ENCODE measurements around the gene NHLRC2. TPM values are rescaled to one million over a fixed set of nuclear protein-coding genes. Genes with fewer than 3 reads are reported as not detected.

The NHLRC2 gene
- total RNA-seq, 1 experiment from 2014 or later = 56.3 TPM

DNA sequence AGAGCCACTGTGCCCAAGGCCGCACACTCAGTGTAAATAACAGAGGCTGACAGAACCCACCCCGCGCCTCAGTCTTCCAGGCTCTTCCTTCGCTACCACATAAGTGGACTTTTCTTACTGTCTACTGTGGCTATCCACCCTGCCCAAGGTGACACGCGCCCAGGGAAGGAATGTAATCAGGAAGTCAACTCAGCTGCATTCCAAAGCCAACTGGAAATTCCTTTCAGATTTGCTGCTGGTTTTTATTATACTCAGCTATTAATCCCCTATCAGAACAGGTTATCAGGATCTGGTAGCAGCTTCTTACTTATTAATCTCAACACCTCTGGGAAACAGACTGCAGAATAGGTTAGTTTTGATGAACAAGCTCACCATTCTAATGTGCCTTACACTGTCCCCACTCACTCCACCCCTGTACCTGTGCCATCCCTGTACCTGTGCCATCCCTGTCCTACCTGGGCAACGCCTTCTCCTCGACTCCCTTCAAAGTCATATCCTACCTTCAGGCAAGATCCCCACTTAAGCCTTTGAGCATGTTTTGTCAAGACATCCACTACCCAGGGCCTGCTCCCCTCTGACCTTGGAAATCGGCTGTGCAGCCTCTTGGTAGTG lies 90.7 kb downstream of the NHLRC2 start:
- no peaks in the 10 kb centered on the region for H4K20me1 ChIP-seq (ENCODE audit: insufficient read depth)
- DNase-seq (ENCODE audit: low read depth, low spot score) = peak; percentile 59
- peak overlapping the region; percentile 27 for H2AFZ ChIP-seq (ENCODE audit: low read depth, low read length, poor library complexity, severe bottlenecking)
- ChIA-PET POLR2A (interaction anchor here (0.5 to 1.0 kb wide), 2 partner anchors 9 to 256 kb away, joined by 3 to 4 read pairs; no protein-coding TSS in a partner anchor), CTCF (interaction anchor here (1.6 kb wide), 1 partner anchor 9 kb away, joined by 6 read pairs; no protein-coding TSS in a partner anchor), RAD21 (ENCODE audit: low non-redundant PET in 1 of 2, low total read pairs in 2 of 2, uncharacterized antibody in 2 of 2, unreplicated experiment in 2 of 2) (no interaction called here)
- no peaks in the 10 kb centered on the region for H3K27me3 ChIP-seq (ENCODE audit: insufficient read depth, low read length)
- H3K9me3 ChIP-seq (ENCODE audit: control insufficient read depth in 1 of 2, insufficient read depth in 1 of 2, low read depth in 1 of 2, low read length in 2 of 2) = no peaks in the 10 kb centered on the region
- H3K4me2 ChIP-seq (ENCODE audit: low read length) = peak overlapping the region; percentile 54
- H3K9me2 ChIP-seq (ENCODE audit: insufficient read depth) = no peaks in the 10 kb centered on the region
- H3K27ac ChIP-seq (ENCODE audit: low read depth, low read length) = peak overlapping the region; percentile 28; the same call in 1 of the 2 replicates
- peak; percentile 82 for ATAC-seq
- peak overlapping the region in 1 of 2 experiments; percentile 10; a peak in 2 of 4 replicates for H3K4me3 ChIP-seq (replicated peaks in 1 of 2; ENCODE audit: low read depth in 1 of 2, low read length in 2 of 2)
- H3K9ac ChIP-seq (ENCODE audit: low read length) = peak overlapping the region; percentile 18
- H3K79me2 ChIP-seq (ENCODE audit: insufficient read depth, low read length) = no peaks in the 10 kb centered on the region
- intact Hi-C loops (cut with micrococcal nuclease) = no loop called here
- H3K4me1 ChIP-seq (ENCODE audit: control insufficient read depth in 1 of 2, insufficient read depth in 2 of 2, low read length in 2 of 2) = peaks cover 27 to 39% of the 10 kb centered on the region in 2 experiments
- H3K36me3 ChIP-seq (ENCODE audit: control insufficient read depth in 1 of 2, insufficient read depth in 2 of 2, low read length in 2 of 2) = no peaks in the 10 kb centered on the region
- no TSS peak for BruUV-seq (replicated peaks)
- TF ChIP-seq TCF7L2 (IDR thresholded peaks at IDR 0.05; ENCODE audit: borderline replicate concordance, extremely low read depth, insufficient read depth, insufficient read length) = no peak
- TF ChIP-seq, protein P1, sequence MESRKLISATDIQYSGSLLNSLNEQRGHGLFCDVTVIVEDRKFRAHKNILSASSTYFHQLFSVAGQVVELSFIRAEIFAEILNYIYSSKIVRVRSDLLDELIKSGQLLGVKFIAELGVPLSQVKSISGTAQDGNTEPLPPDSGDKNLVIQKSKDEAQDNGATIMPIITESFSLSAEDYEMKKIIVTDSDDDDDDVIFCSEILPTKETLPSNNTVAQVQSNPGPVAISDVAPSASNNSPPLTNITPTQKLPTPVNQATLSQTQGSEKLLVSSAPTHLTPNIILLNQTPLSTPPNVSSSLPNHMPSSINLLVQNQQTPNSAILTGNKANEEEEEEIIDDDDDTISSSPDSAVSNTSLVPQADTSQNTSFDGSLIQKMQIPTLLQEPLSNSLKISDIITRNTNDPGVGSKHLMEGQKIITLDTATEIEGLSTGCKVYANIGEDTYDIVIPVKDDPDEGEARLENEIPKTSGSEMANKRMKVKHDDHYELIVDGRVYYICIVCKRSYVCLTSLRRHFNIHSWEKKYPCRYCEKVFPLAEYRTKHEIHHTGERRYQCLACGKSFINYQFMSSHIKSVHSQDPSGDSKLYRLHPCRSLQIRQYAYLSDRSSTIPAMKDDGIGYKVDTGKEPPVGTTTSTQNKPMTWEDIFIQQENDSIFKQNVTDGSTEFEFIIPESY (IDR thresholded peaks at IDR 0.05; ENCODE audit: extremely low read depth, insufficient replicate concordance, low read length) = no peak
- TF ChIP-seq, protein P2, sequence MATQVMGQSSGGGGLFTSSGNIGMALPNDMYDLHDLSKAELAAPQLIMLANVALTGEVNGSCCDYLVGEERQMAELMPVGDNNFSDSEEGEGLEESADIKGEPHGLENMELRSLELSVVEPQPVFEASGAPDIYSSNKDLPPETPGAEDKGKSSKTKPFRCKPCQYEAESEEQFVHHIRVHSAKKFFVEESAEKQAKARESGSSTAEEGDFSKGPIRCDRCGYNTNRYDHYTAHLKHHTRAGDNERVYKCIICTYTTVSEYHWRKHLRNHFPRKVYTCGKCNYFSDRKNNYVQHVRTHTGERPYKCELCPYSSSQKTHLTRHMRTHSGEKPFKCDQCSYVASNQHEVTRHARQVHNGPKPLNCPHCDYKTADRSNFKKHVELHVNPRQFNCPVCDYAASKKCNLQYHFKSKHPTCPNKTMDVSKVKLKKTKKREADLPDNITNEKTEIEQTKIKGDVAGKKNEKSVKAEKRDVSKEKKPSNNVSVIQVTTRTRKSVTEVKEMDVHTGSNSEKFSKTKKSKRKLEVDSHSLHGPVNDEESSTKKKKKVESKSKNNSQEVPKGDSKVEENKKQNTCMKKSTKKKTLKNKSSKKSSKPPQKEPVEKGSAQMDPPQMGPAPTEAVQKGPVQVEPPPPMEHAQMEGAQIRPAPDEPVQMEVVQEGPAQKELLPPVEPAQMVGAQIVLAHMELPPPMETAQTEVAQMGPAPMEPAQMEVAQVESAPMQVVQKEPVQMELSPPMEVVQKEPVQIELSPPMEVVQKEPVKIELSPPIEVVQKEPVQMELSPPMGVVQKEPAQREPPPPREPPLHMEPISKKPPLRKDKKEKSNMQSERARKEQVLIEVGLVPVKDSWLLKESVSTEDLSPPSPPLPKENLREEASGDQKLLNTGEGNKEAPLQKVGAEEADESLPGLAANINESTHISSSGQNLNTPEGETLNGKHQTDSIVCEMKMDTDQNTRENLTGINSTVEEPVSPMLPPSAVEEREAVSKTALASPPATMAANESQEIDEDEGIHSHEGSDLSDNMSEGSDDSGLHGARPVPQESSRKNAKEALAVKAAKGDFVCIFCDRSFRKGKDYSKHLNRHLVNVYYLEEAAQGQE (IDR thresholded peaks at IDR 0.05; ENCODE audit: low read depth) = no peak
- no peak for TF ChIP-seq EZH2 (IDR thresholded peaks at IDR 0.05)
- TF ChIP-seq CEBPB (IDR thresholded peaks at IDR 0.05; ENCODE audit: low read depth) = no peak
- TF ChIP-seq JUND (IDR thresholded peaks at IDR 0.05) = peak; percentile 71
- TF ChIP-seq, protein P3, sequence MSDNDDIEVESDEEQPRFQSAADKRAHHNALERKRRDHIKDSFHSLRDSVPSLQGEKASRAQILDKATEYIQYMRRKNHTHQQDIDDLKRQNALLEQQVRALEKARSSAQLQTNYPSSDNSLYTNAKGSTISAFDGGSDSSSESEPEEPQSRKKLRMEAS (IDR thresholded peaks at IDR 0.05) = peak; percentile 36; the same call in 1 of the 2 replicates
- TF ChIP-seq, protein P4, sequence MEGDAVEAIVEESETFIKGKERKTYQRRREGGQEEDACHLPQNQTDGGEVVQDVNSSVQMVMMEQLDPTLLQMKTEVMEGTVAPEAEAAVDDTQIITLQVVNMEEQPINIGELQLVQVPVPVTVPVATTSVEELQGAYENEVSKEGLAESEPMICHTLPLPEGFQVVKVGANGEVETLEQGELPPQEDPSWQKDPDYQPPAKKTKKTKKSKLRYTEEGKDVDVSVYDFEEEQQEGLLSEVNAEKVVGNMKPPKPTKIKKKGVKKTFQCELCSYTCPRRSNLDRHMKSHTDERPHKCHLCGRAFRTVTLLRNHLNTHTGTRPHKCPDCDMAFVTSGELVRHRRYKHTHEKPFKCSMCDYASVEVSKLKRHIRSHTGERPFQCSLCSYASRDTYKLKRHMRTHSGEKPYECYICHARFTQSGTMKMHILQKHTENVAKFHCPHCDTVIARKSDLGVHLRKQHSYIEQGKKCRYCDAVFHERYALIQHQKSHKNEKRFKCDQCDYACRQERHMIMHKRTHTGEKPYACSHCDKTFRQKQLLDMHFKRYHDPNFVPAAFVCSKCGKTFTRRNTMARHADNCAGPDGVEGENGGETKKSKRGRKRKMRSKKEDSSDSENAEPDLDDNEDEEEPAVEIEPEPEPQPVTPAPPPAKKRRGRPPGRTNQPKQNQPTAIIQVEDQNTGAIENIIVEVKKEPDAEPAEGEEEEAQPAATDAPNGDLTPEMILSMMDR (IDR thresholded peaks at IDR 0.05 in 2 of 3, conservative IDR thresholded peaks at IDR 0.05 in 1 of 3; ENCODE audit: borderline replicate concordance in 1 of 3, insufficient read depth in 1 of 3, low read depth in 2 of 3, low read length in 2 of 3) = no peak
- no peak for TF ChIP-seq YY1 (IDR thresholded peaks at IDR 0.05; ENCODE audit: extremely low read depth, insufficient replicate concordance, low read depth, low read length)
- TF ChIP-seq ZFX (IDR thresholded peaks at IDR 0.05) = no peak
- TF ChIP-seq ZNF274 (IDR thresholded peaks at IDR 0.05; ENCODE audit: low read depth, low read length) = no peak
- TF ChIP-seq ELF1 (IDR thresholded peaks at IDR 0.05; ENCODE audit: borderline replicate concordance, low read depth) = peak; percentile 59
- TF ChIP-seq SIN3A (IDR thresholded peaks at IDR 0.05; ENCODE audit: low read depth) = no peak; the same call in 1 of the 2 replicates
- TF ChIP-seq, protein P5, sequence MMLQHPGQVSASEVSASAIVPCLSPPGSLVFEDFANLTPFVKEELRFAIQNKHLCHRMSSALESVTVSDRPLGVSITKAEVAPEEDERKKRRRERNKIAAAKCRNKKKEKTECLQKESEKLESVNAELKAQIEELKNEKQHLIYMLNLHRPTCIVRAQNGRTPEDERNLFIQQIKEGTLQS (IDR thresholded peaks at IDR 0.05) = no peak
- TF ChIP-seq EGR1 (IDR thresholded peaks at IDR 0.05; ENCODE audit: low read depth) = no peak
- no peak for TF ChIP-seq EZH2phosphoT487 (IDR thresholded peaks at IDR 0.05; ENCODE audit: borderline replicate concordance)
- TF ChIP-seq SRF (IDR thresholded peaks at IDR 0.05; ENCODE audit: low read depth) = no peak
- TF ChIP-seq FOSL1 (IDR thresholded peaks at IDR 0.05; ENCODE audit: low read depth) = peak; percentile 74
- peak; percentile 66 for TF ChIP-seq SP1 (IDR thresholded peaks at IDR 0.05; ENCODE audit: low read depth)

All from HCT116 (cell line).